Ishikawa (cell line): ENCODE measurements around the gene MYO9B.

Source experiments
- CEBPB ChIP-seq: IDR thresholded peaks from 2 replicates; pipeline ENCODE4 v1.6.1; 2012
- CREB1 ChIP-seq: IDR thresholded peaks from 2 replicates; pipeline ENCODE4 v1.6.1; 2012; ENCODE audit warnings: low read depth
- EGR1 ChIP-seq: IDR thresholded peaks from 2 replicates; pipeline ENCODE4 v1.6.1; 2012
- EP300 ChIP-seq: IDR thresholded peaks from 2 replicates; pipeline ENCODE4 v1.6.1; 2012; ENCODE audit warnings: borderline replicate concordance
- FOXM1 ChIP-seq: IDR thresholded peaks from 2 replicates; pipeline ENCODE4 v1.6.1; 2012; ENCODE audit warnings: low read depth, borderline replicate concordance
- MAX ChIP-seq: IDR thresholded peaks from 2 replicates; pipeline ENCODE4 v1.6.1; 2012
- NFIC ChIP-seq: IDR thresholded peaks from 2 replicates; pipeline ENCODE4 v1.6.1; 2012
- RAD21 ChIP-seq: IDR thresholded peaks from 2 replicates; pipeline ENCODE4 v1.6.1; 2012; ENCODE audit warnings: low read depth
- REST ChIP-seq: IDR thresholded peaks from 2 replicates; pipeline ENCODE4 v1.6.1; 2012; ENCODE audit warnings: low read depth, mild to moderate bottlenecking
- TAF1 ChIP-seq: IDR thresholded peaks from 2 replicates; pipeline ENCODE4 v1.6.1; 2012; ENCODE audit warnings: low read depth, mild to moderate bottlenecking
- TCF12 ChIP-seq: IDR thresholded peaks from 2 replicates; pipeline ENCODE4 v1.6.1; 2012; ENCODE audit warnings: low read depth
- TEAD4 ChIP-seq: IDR thresholded peaks from 2 replicates; pipeline ENCODE4 v1.6.1; 2012
- USF1 ChIP-seq: IDR thresholded peaks from 2 replicates; pipeline ENCODE4 v1.6.1; 2012
- YY1 ChIP-seq: IDR thresholded peaks from 2 replicates; pipeline ENCODE4 v1.6.1; 2012; ENCODE audit warnings: low read depth
- ZBTB7A ChIP-seq: IDR thresholded peaks from 2 replicates; pipeline ENCODE4 v1.6.1; 2012; ENCODE audit warnings: low read depth

Gene MYO9B

GRCh38 chr19:17135001-17135853, 59.6 kb downstream of the MYO9B start:
- peak; percentile 55 for TF ChIP-seq USF1
- no peak for TF ChIP-seq EGR1
- TF ChIP-seq CREB1 = peak; percentile 14; the same call in 1 of the 2 replicates
- peak; percentile 100 for TF ChIP-seq EP300
- TF ChIP-seq YY1 = peak; percentile 83
- TF ChIP-seq ZBTB7A = peak; percentile 99
- TF ChIP-seq FOXM1 = peak; percentile 98
- peak; percentile 99 for TF ChIP-seq TCF12
- peak; percentile 98 for TF ChIP-seq NFIC
- peak; percentile 98 for TF ChIP-seq TEAD4
- peak; percentile 89 for TF ChIP-seq MAX
- TF ChIP-seq RAD21 = peak; percentile 52; the same call in 1 of the 2 replicates
- peak; percentile 24; the same call in 1 of the 2 replicates for TF ChIP-seq REST
- TF ChIP-seq CEBPB = peak; percentile 70; the same call in 1 of the 2 replicates
- TF ChIP-seq TAF1 = no peak

GRCh38 chr19:17136021-17136420, 60.4 kb downstream of the MYO9B start:
- TF ChIP-seq YY1 (no peak), EGR1 (no peak), TAF1 (no peak), TCF12 (no peak), ZBTB7A (no peak), REST (no peak), TEAD4 (no peak), CEBPB (no peak)

- no peak for TF ChIP-seq REST
- no peak for TF ChIP-seq USF1
- TF ChIP-seq NFIC = no peak
- TF ChIP-seq CREB1 = no peak
- no peak for TF ChIP-seq TAF1
- TF ChIP-seq MAX = no peak
Measured at GRCh38 chr19:17136617-17137016, 61.0 kb downstream of the MYO9B start.

- TF ChIP-seq CREB1 = no peak
Measured at GRCh38 chr19:17137417-17137816, 61.8 kb downstream of the MYO9B start.

- no peak for TF ChIP-seq REST
- TF ChIP-seq YY1 = no peak
- no peak for TF ChIP-seq TAF1
- TF ChIP-seq EP300 = no peak
- no peak for TF ChIP-seq USF1
- TF ChIP-seq NFIC = no peak; the same call in 1 of the 2 replicates
- no peak for TF ChIP-seq ZBTB7A
- no peak for TF ChIP-seq TCF12
- TF ChIP-seq CEBPB = no peak
- no peak for TF ChIP-seq MAX
- TF ChIP-seq TEAD4 = no peak
- TF ChIP-seq CREB1 = no peak
- no peak for TF ChIP-seq FOXM1
- TF ChIP-seq EGR1 = no peak
- TF ChIP-seq RAD21 = no peak
Measured at GRCh38 chr19:17138937-17139598, 63.5 kb downstream of the MYO9B start.
